Measurements from ENCODE around the gene GPD2.

Gene GPD2

GRCh38 chr2:156562124-156562523 lies 125.9 kb downstream of the GPD2 start:
- no peak for TF ChIP-seq CTCF (conservative IDR thresholded peaks at IDR 0.05; ENCODE audit: low read depth, low read length)
- no peaks in the 10 kb centered on the region for H4K20me1 ChIP-seq (ENCODE audit: insufficient read depth)

GRCh38 chr2:156563994-156564753 lies 128.0 kb downstream of the GPD2 start:
- Histone ChIP-seq H3K79me2 (ENCODE audit: insufficient read depth, low read depth) (no peaks in the 10 kb centered on the region), H3K9ac (no peak overlapping the region), H2AFZ (ENCODE audit: low read depth) (no peak overlapping the region), H3K4me1 (ENCODE audit: low read depth, poor library complexity, severe bottlenecking) (no peaks in the 10 kb centered on the region), H3K27ac (no peak overlapping the region), H4K20me1 (ENCODE audit: insufficient read depth) (no peaks in the 10 kb centered on the region), H3K4me3 (IDR thresholded peaks at IDR 0.05; ENCODE audit: insufficient read depth, low read depth, low read length) (no peak overlapping the region), H3K27me3 (ENCODE audit: insufficient read depth, low read depth) (no peaks in the 10 kb centered on the region), H3K36me3 (ENCODE audit: insufficient read depth) (no peaks in the 10 kb centered on the region), H3K4me2 (no peak overlapping the region)
- TF ChIP-seq CTCF (conservative IDR thresholded peaks at IDR 0.05; ENCODE audit: low read depth, low read length) = no peak

More at GRCh38 chr2:156562124-156562523, 125.9 kb downstream of the GPD2 start:
- Histone ChIP-seq H2AFZ (ENCODE audit: low read depth) (no peak overlapping the region), H3K27me3 (ENCODE audit: insufficient read depth, low read depth) (no peaks in the 10 kb centered on the region), H3K36me3 (ENCODE audit: insufficient read depth) (no peaks in the 10 kb centered on the region), H3K4me2 (no peak overlapping the region), H3K27ac (no peak overlapping the region), H3K4me3 (IDR thresholded peaks at IDR 0.05; ENCODE audit: insufficient read depth, low read depth, low read length) (no peak overlapping the region), H3K4me1 (ENCODE audit: low read depth, poor library complexity, severe bottlenecking) (no peaks in the 10 kb centered on the region), H3K79me2 (ENCODE audit: insufficient read depth, low read depth) (no peaks in the 10 kb centered on the region), H3K9ac (no peak overlapping the region)

- Histone ChIP-seq H3K9ac (no peak overlapping the region), H4K20me1 (ENCODE audit: insufficient read depth) (no peaks in the 10 kb centered on the region), H3K4me3 (IDR thresholded peaks at IDR 0.05; ENCODE audit: insufficient read depth, low read depth, low read length) (no peak overlapping the region), H3K79me2 (ENCODE audit: insufficient read depth, low read depth) (no peaks in the 10 kb centered on the region), H2AFZ (ENCODE audit: low read depth) (no peak overlapping the region), H3K4me2 (no peak overlapping the region), H3K27ac (no peak overlapping the region), H3K27me3 (ENCODE audit: insufficient read depth, low read depth) (no peaks in the 10 kb centered on the region), H3K36me3 (ENCODE audit: insufficient read depth) (no peaks in the 10 kb centered on the region), H3K4me1 (ENCODE audit: low read depth, poor library complexity, severe bottlenecking) (no peaks in the 10 kb centered on the region)
- TF ChIP-seq CTCF (conservative IDR thresholded peaks at IDR 0.05; ENCODE audit: low read depth, low read length) = no peak
Measured at GRCh38 chr2:156565066-156565710, 129.0 kb downstream of the GPD2 start.

- H3K79me2 ChIP-seq (ENCODE audit: insufficient read depth, low read depth) = no peaks in the 10 kb centered on the region
- H4K20me1 ChIP-seq (ENCODE audit: insufficient read depth) = no peaks in the 10 kb centered on the region
- H3K4me3 ChIP-seq (IDR thresholded peaks at IDR 0.05; ENCODE audit: insufficient read depth, low read depth, low read length) = no peak overlapping the region
- H3K4me1 ChIP-seq (ENCODE audit: low read depth, poor library complexity, severe bottlenecking) = no peaks in the 10 kb centered on the region
- no peaks in the 10 kb centered on the region for H3K36me3 ChIP-seq (ENCODE audit: insufficient read depth)
- H3K4me2 ChIP-seq = no peak overlapping the region
- no peaks in the 10 kb centered on the region for H3K27me3 ChIP-seq (ENCODE audit: insufficient read depth, low read depth)
- no peak for TF ChIP-seq CTCF (conservative IDR thresholded peaks at IDR 0.05; ENCODE audit: low read depth, low read length)
- H3K9ac ChIP-seq = no peak overlapping the region
- H2AFZ ChIP-seq (ENCODE audit: low read depth) = no peak overlapping the region
- no peak overlapping the region for H3K27ac ChIP-seq
Measured at GRCh38 chr2:156573710-156574109, 137.5 kb downstream of the GPD2 start.

Data from KMS-11 (cell line).